Activated CD4-positive, alpha-beta memory T cell treated with anti-CD3 and anti-CD28 coated beads for 36 hours (primary cell): Measurements from ENCODE around the gene NCKAP5. TPM values are rescaled to one million over a fixed set of nuclear protein-coding genes. Genes with fewer than 3 reads are reported as not detected.

Source experiments
- CTCF ChIA-PET: fragments of 350-600 bp; sonication (Branson Sonifier 250); formaldehyde crosslinking; loops from one replicate; lab custom pipeline; 2021; ENCODE audit warnings: antibody characterized with exemption, inconsistent platforms; lab: Charles Lee
- POLR2A ChIA-PET: fragments of 350-600 bp; sonication (Branson Sonifier 250); formaldehyde crosslinking; loops from one replicate; lab custom pipeline; 2021; ENCODE audit warnings: antibody characterized with exemption; lab: Charles Lee
- DNase-seq: peaks from one replicate; pipeline ENCODE4 v3.0.0-alpha.2; 2020
- H3K27ac Mint-ChIP-seq: one replicate; pipeline ENCODE4 v1.8.0; 2021; ENCODE audit warnings: mixed read lengths
- H3K27me3 Mint-ChIP-seq: one replicate; pipeline ENCODE4 v1.8.0; 2021; ENCODE audit warnings: mixed read lengths
- H3K36me3 Mint-ChIP-seq: one replicate; pipeline ENCODE4 v1.8.0; 2021; ENCODE audit warnings: mixed read lengths
- H3K4me1 Mint-ChIP-seq: one replicate; pipeline ENCODE4 v1.8.0; 2021; ENCODE audit warnings: low read depth, mixed read lengths
- H3K4me3 Mint-ChIP-seq: one replicate; pipeline ENCODE4 v1.8.0; 2021; ENCODE audit warnings: mild to moderate bottlenecking, mixed read lengths
- H3K9me3 Mint-ChIP-seq: one replicate; pipeline ENCODE4 v1.8.0; 2021; ENCODE audit warnings: mixed read lengths
- intact Hi-C: fragments of 100-400 bp; cut with micrococcal nuclease; formaldehyde crosslinking; loops from one replicate; pipeline ENCODE4 v1.15.1; 2023
- total RNA-seq, 2 experiments: library from RNA; stranded (reverse); gene quantifications; one replicate each; pipeline ENCODE4 v1.2.3, GENCODE V29; 2021

The NCKAP5 gene
- total RNA-seq, 2 experiments from 2014 or later, result not detected

- CTCF ChIA-PET, result no interaction called here
- no peaks in the 10 kb centered on the region for H3K9me3 Mint-ChIP-seq
- no peak overlapping the region for H3K4me3 Mint-ChIP-seq
- POLR2A ChIA-PET, result no interaction called here
- intact Hi-C loops, result no loop called here
- H3K27me3 Mint-ChIP-seq, result no peaks in the 10 kb centered on the region
- no peaks in the 10 kb centered on the region for H3K4me1 Mint-ChIP-seq
- no peak overlapping the region for H3K27ac Mint-ChIP-seq
- DNase-seq, result no peak
- H3K36me3 Mint-ChIP-seq, result no peaks in the 10 kb centered on the region
Observed at GRCh38 chr2:133369901-133370658, 198.2 kb downstream of the NCKAP5 start.

DNA sequence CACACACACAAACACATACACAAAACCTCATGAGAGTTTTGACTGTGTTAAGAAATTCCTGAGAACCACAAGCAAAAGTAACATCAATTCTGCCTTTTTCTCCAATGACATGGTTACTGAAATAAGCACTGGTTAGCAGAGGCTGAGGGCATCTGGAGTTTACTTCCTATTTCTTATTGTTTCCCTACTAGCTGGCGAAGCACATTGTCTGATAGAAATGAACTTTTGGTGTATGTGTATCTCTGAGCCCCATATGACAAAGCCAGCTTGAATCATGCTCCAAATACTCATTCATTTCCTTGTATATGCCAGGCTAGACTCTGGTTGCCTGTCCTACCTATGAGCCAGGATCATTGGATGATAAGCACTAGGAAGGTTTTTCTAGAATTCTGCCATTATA lies 203.1 kb downstream of the NCKAP5 start:
- Mint-ChIP-seq H3K4me1 (no peaks in the 10 kb centered on the region), H3K36me3 (no peaks in the 10 kb centered on the region), H3K9me3 (no peaks in the 10 kb centered on the region), H3K4me3 (no peak overlapping the region), H3K27me3 (no peaks in the 10 kb centered on the region), H3K27ac (no peak overlapping the region)
- ChIA-PET CTCF (no interaction called here), POLR2A (no interaction called here)
- DNase-seq, result no peak
- intact Hi-C loops, result no loop called here

- no peak for DNase-seq
- Mint-ChIP-seq H3K27me3 (no peaks in the 10 kb centered on the region), H3K27ac (no peak overlapping the region), H3K4me3 (no peak overlapping the region), H3K9me3 (no peaks in the 10 kb centered on the region), H3K4me1 (no peaks in the 10 kb centered on the region), H3K36me3 (no peaks in the 10 kb centered on the region)
- ChIA-PET CTCF (no interaction called here), POLR2A (no interaction called here)
- intact Hi-C loops, result no loop called here
Observed at GRCh38 chr2:133364636-133365035, 203.6 kb downstream of the NCKAP5 start.

DNA sequence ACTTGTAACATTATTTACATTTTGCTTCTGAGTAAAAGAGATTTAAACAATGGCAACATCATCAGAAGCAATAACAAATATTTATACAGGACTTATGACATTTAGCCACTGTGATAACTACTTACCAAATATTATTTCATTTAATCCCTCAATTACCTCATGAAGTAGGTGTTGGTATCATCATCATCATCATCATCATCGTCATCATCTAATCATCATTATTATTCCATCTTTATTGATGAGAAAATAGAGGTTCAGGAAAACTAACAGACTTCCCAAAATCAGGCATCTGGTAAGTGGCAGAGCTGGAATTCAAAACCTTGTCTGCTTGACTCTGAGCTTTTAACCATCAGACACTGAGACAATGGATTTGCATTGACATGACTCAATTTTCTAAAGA lies 204.4 kb downstream of the NCKAP5 start:
- no peak for DNase-seq
- H3K4me1 Mint-ChIP-seq, result no peaks in the 10 kb centered on the region
- H3K4me3 Mint-ChIP-seq, result no peak overlapping the region
- H3K9me3 Mint-ChIP-seq, result no peaks in the 10 kb centered on the region
- ChIA-PET POLR2A (no interaction called here), CTCF (no interaction called here)
- intact Hi-C loops, result no loop called here
- no peaks in the 10 kb centered on the region for H3K27me3 Mint-ChIP-seq
- no peaks in the 10 kb centered on the region for H3K36me3 Mint-ChIP-seq
- H3K27ac Mint-ChIP-seq, result no peak overlapping the region

- no peaks in the 10 kb centered on the region for H3K4me1 Mint-ChIP-seq
- ChIA-PET POLR2A (no interaction called here), CTCF (no interaction called here)
- no peak overlapping the region for H3K4me3 Mint-ChIP-seq
- no peaks in the 10 kb centered on the region for H3K9me3 Mint-ChIP-seq
- H3K27me3 Mint-ChIP-seq, result peaks cover 1% of the 10 kb centered on the region
- intact Hi-C loops, result no loop called here
- no peaks in the 10 kb centered on the region for H3K36me3 Mint-ChIP-seq
- no peak overlapping the region for H3K27ac Mint-ChIP-seq
- DNase-seq, result no peak
Observed at GRCh38 chr2:133362061-133362476, 206.2 kb downstream of the NCKAP5 start.

DNA sequence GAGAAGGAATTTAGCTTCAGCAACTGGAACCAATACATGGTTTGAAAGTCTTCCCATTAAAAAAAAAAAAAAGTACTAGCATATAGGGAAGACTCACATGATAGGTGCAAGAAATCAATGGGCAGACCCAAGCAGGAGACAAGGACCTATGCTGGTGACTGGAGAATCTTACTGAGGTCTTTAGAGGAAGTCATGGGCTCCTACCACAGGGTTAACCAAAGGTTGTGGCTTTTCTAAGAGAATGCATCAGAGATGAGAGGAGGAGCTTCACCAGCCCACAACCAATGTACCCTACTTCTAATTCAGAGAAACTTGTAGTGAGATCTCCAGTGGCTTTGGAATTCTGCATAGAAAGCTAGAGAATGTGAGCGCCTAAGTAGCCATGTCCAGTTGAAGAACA lies 207.4 kb downstream of the NCKAP5 start:
- Mint-ChIP-seq H3K9me3 (no peaks in the 10 kb centered on the region), H3K4me3 (no peak overlapping the region), H3K4me1 (no peaks in the 10 kb centered on the region), H3K36me3 (no peaks in the 10 kb centered on the region), H3K27me3 (peaks cover 1% of the 10 kb centered on the region), H3K27ac (no peak overlapping the region)
- intact Hi-C loops, result no loop called here
- no peak for DNase-seq
- ChIA-PET POLR2A (no interaction called here), CTCF (no interaction called here)

- no peaks in the 10 kb centered on the region for H3K4me1 Mint-ChIP-seq
- intact Hi-C loops, result no loop called here
Observed at GRCh38 chr2:133360190-133360589, 208.1 kb downstream of the NCKAP5 start.

GRCh38 chr2:133352719-133353118 lies 215.5 kb downstream of the NCKAP5 start:
- Mint-ChIP-seq H3K9me3 (no peaks in the 10 kb centered on the region), H3K36me3 (no peaks in the 10 kb centered on the region), H3K27ac (no peak overlapping the region), H3K27me3 (peaks cover 1% of the 10 kb centered on the region), H3K4me3 (no peak overlapping the region), H3K4me1 (no peaks in the 10 kb centered on the region)
- ChIA-PET CTCF (no interaction called here), POLR2A (no interaction called here)
- no peak for DNase-seq
- intact Hi-C loops, result no loop called here

More at GRCh38 chr2:133360190-133360589, 208.1 kb downstream of the NCKAP5 start:
- H3K27me3 Mint-ChIP-seq, result peaks cover 1% of the 10 kb centered on the region
- no peak overlapping the region for H3K27ac Mint-ChIP-seq
- H3K36me3 Mint-ChIP-seq, result no peaks in the 10 kb centered on the region
- ChIA-PET CTCF (interaction anchor here (0.8 kb wide), 1 partner anchor 17 kb away, joined by 3 read pairs; no protein-coding TSS in a partner anchor), POLR2A (no interaction called here)
- H3K9me3 Mint-ChIP-seq, result no peaks in the 10 kb centered on the region
- no peak for DNase-seq
- no peak overlapping the region for H3K4me3 Mint-ChIP-seq

DNA sequence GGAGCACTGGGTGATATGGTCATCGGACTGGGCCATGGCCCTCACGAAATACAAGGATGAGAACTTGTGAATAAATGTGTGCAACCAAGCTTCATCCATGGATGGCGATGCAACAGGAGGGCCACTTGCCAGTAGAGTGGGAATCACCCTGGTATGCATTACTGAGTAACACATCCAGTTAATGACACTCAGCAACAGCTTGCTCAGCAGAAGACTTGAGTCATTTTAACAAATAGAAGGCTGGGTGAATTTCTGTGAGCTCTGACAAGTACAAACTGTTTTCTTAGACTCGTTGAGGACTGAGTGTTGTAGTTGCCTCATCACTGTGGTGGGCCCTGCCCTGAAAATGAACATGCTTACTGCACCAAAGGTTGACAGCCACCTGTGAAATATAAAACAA lies 221.6 kb downstream of the NCKAP5 start:
- ChIA-PET CTCF (no interaction called here), POLR2A (no interaction called here)
- no peaks in the 10 kb centered on the region for H3K4me1 Mint-ChIP-seq
- H3K9me3 Mint-ChIP-seq, result no peaks in the 10 kb centered on the region
- no peaks in the 10 kb centered on the region for H3K36me3 Mint-ChIP-seq
- intact Hi-C loops, result no loop called here
- no peak overlapping the region for H3K4me3 Mint-ChIP-seq
- H3K27ac Mint-ChIP-seq, result no peak overlapping the region
- DNase-seq, result no peak
- H3K27me3 Mint-ChIP-seq, result no peaks in the 10 kb centered on the region

- DNase-seq, result no peak
- Mint-ChIP-seq H3K27ac (no peak overlapping the region), H3K4me3 (no peak overlapping the region), H3K27me3 (no peaks in the 10 kb centered on the region), H3K9me3 (no peaks in the 10 kb centered on the region), H3K36me3 (no peaks in the 10 kb centered on the region), H3K4me1 (no peaks in the 10 kb centered on the region)
- POLR2A ChIA-PET, result no interaction called here
- intact Hi-C loops, result no loop called here
- CTCF ChIA-PET, result no interaction called here
Observed at GRCh38 chr2:133345638-133346037, 222.6 kb downstream of the NCKAP5 start.

- Mint-ChIP-seq H3K27me3 (no peaks in the 10 kb centered on the region), H3K4me1 (no peaks in the 10 kb centered on the region), H3K27ac (no peak overlapping the region), H3K36me3 (no peaks in the 10 kb centered on the region), H3K9me3 (no peaks in the 10 kb centered on the region), H3K4me3 (no peak overlapping the region)
- DNase-seq, result no peak
- ChIA-PET POLR2A (no interaction called here), CTCF (no interaction called here)
- intact Hi-C loops, result no loop called here
Observed at GRCh38 chr2:133344849-133345248, 223.4 kb downstream of the NCKAP5 start.

DNA sequence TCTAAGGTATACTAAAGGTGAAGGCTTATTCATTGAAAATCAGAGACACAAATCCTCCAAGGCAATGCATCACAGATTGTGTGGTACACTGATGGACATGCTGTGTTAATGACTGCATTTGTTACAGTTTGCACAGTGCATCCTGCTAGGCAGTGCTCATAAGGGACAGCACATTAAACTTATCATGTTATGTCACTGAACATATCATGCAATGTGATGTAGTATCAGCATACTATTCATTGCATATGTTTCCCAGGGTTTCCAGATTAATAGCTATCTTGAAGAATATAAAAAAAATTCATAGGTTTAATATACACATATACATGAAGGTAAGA lies 225.3 kb downstream of the NCKAP5 start:
- CTCF ChIA-PET, result no interaction called here
- no peak overlapping the region for H3K27ac Mint-ChIP-seq
- no peaks in the 10 kb centered on the region for H3K4me1 Mint-ChIP-seq

DNA sequence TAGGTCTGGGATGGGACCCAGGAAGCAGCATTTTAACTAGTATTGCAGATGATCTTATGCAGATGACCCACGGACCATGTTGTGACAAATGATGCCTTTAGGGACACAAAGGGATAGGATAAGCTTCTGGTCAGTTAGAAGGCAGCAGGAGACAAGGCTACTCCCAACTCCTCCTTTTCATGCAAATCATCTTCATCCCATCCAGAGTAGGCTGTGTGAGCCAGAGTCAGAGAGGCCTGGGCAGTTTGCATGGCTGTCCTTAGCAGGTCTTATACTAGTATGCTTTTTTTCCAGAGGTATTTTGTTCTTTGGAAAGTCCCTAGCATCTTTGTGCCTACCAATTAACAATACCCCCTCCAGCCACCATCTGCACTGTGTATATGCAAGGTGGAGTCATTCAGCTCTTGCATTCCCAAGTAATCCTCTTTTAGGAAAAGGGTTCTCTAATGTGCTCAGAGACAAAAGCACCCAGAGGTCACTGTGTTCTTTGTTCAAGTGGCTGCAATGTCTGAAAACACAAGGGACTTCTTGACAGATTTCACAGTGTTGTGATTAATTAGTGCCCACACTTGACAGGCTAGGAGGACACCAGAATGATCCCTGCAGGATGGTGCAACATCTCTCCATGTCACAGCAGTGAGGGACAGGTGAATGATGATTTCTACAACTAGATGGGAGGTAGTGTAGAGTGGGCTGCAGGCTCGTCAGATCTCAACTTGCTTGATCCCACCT lies 225.8 kb downstream of the NCKAP5 start:
- intact Hi-C loops, result no loop called here
- ChIA-PET POLR2A (no interaction called here), CTCF (no interaction called here)
- H3K9me3 Mint-ChIP-seq, result no peaks in the 10 kb centered on the region
- no peak overlapping the region for H3K4me3 Mint-ChIP-seq
- H3K27me3 Mint-ChIP-seq, result no peaks in the 10 kb centered on the region
- no peak for DNase-seq
- H3K4me1 Mint-ChIP-seq, result no peaks in the 10 kb centered on the region
- H3K27ac Mint-ChIP-seq, result no peak overlapping the region
- no peaks in the 10 kb centered on the region for H3K36me3 Mint-ChIP-seq

More for the DNA sequence above, 225.3 kb downstream of the NCKAP5 start:
- no peak overlapping the region for H3K4me3 Mint-ChIP-seq
- H3K36me3 Mint-ChIP-seq, result no peaks in the 10 kb centered on the region
- no peak for DNase-seq
- H3K27me3 Mint-ChIP-seq, result no peaks in the 10 kb centered on the region
- H3K9me3 Mint-ChIP-seq, result no peaks in the 10 kb centered on the region
- intact Hi-C loops, result no loop called here
- POLR2A ChIA-PET, result no interaction called here
